MCF 10A (cell line): ENCODE data around the gene EID1. TPM values are rescaled to one million over a fixed set of nuclear protein-coding genes. Genes with fewer than 3 reads are reported as not detected.

Source experiments
- BruUV-seq: library from RNA; stranded (reverse); fragments of 400-500 nt; replicated peaks from 2 replicates; lab custom pipeline; 2021; lab: Mats Ljungman, UMichigan
- CTCF ChIA-PET: fragments of 300-600 bp; sonication (Branson Sonifier 250); formaldehyde crosslinking; extraction: SDS; loops from one replicate; lab custom pipeline; 2021; ENCODE audit warnings: antibody characterized with exemption, inconsistent platforms; lab: Yijun Ruan, JAX
- POLR2A ChIA-PET: fragments of 300-600, 350-650 bp; sonication (Branson Sonifier 250); formaldehyde crosslinking; extraction: SDS; loops from one replicate; lab custom pipeline; 2020; ENCODE audit warnings: antibody characterized with exemption, inconsistent platforms; lab: Yijun Ruan, JAX
- DNase-seq: peaks from one replicate; pipeline ENCODE4 v3.0.0-alpha.2; 2018; ENCODE audit not compliant: unreplicated experiment
- H3K27ac Mint-ChIP-seq: one replicate; pipeline ENCODE4 v1.8.0; 2022; ENCODE audit warnings: mild to moderate bottlenecking, low read depth, mixed read lengths; ENCODE audit not compliant: unreplicated experiment
- H3K27me3 Mint-ChIP-seq: one replicate; pipeline ENCODE4 v1.8.0; 2022; ENCODE audit warnings: mixed read lengths; ENCODE audit not compliant: insufficient read depth, unreplicated experiment
- H3K36me3 Mint-ChIP-seq: one replicate; pipeline ENCODE4 v1.8.0; 2022; ENCODE audit warnings: mild to moderate bottlenecking, moderate library complexity, mixed read lengths; ENCODE audit not compliant: insufficient read depth, unreplicated experiment
- H3K4me1 Mint-ChIP-seq: one replicate; pipeline ENCODE4 v1.8.0; 2022; ENCODE audit warnings: mixed read lengths; ENCODE audit not compliant: insufficient read depth, unreplicated experiment
- H3K4me3 Mint-ChIP-seq: one replicate; pipeline ENCODE4 v1.8.0; 2022; ENCODE audit warnings: mild to moderate bottlenecking, moderate library complexity, mixed read lengths; ENCODE audit not compliant: unreplicated experiment
- H3K9me3 Mint-ChIP-seq: one replicate; pipeline ENCODE4 v1.8.0; 2022; ENCODE audit warnings: mixed read lengths; ENCODE audit not compliant: unreplicated experiment
- CTCF ChIP-seq: fragments of 200-600 bp; IDR thresholded peaks from one replicate; pipeline ENCODE4 v1.8.0; 2022; ENCODE audit warnings: antibody characterized with exemption, mild to moderate bottlenecking; ENCODE audit not compliant: unreplicated experiment
- intact Hi-C: fragments of 100-400 bp; cut with micrococcal nuclease; formaldehyde crosslinking; loops from 2 replicates; pipeline ENCODE4 v1.14.1; 2022
- total RNA-seq: library from RNA; stranded (reverse); gene quantifications from 2 replicates; pipeline ENCODE4 v1.2.3, GENCODE V29; 2022

Gene EID1
- total RNA-seq, 1 experiment from 2014 or later = 91.3 TPM

GRCh38 chr15:48832648-48833047 is 45.3 kb upstream of the EID1 start:
- intact Hi-C loops = no loop called here
- no peak overlapping the region for H3K4me3 Mint-ChIP-seq
- DNase-seq = no peak
- TF ChIP-seq CTCF = no peak
- H3K27me3 Mint-ChIP-seq = no peaks in the 10 kb centered on the region
- H3K9me3 Mint-ChIP-seq = peaks cover 10% of the 10 kb centered on the region
- H3K36me3 Mint-ChIP-seq = no peaks in the 10 kb centered on the region
- BruUV-seq = no TSS peak
- peaks cover 5% of the 10 kb centered on the region for H3K4me1 Mint-ChIP-seq
- no peak overlapping the region for H3K27ac Mint-ChIP-seq
- CTCF ChIA-PET = interaction anchor here (0.6 to 1.3 kb wide), 3 partner anchors 23 to 471 kb away, joined by 3 read pairs; no protein-coding TSS in a partner anchor
- POLR2A ChIA-PET = interaction anchor here (0.7 kb wide), 2 partner anchors 445 to 480 kb away, joined by 3 to 4 read pairs; no protein-coding TSS in a partner anchor

DNA sequence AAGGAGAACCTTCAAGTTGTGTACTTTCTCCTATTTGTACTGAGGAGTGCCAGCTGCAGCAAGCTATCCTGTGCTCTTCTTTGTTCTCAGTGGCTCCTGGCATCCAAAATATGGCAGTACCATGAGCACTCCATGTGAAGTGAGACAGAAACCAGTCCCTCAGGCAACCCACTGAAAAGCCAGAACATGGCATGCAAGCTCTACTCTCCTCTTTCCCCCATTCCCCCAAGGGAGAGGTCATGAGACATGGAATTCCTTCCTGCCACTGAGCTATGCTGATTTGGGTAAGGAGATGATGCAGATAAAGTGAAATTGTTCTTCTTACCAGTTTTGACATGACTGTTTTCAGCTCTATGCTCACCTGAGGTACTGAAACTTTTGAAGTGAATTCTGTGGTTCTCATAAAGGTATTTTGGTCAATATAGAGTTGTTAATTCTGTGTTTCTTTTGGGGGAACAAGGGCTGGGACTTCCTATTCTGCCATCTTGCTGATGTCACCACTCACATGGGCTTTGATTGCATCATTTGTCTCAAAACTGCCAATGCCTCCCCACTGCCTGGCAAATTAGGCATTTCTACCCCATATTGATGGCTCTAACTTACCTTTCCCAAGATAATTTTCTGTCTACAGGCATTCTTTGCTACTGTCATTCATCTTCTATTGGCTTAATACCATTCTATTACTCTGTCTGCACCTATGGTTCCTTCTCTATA is 44.3 kb upstream of the EID1 start:
- BruUV-seq = no TSS peak
- intact Hi-C loops = no loop called here

DNA sequence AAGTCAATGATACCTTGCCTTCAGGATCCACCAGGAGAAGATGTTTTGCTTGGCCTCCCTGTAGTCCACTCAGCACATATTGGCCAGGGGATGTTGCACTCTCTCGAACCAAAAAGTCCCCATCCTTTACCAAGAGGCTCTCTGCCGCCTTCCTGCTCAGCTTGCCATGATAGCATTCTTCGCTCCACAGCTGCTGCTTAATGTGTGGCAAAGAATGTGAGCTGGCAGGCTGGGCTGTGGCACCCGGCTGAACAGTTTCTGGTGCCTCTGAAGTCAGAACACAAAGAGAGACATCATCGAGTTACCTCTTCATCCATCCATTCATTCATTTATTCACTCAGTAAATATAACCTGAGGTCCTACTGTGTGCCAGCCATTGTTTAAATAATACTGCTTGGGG is 43.2 kb upstream of the EID1 start:
- intact Hi-C loops = no loop called here
- no peaks in the 10 kb centered on the region for H3K36me3 Mint-ChIP-seq
- ChIA-PET POLR2A (interaction anchor here (0.5 to 2.4 kb wide), 2 partner anchors 11 to 1299 kb away, joined by 3 to 6 read pairs; no protein-coding TSS in a partner anchor), CTCF (interaction anchor here (0.7 kb wide), 1 partner anchor 25 kb away, joined by 3 read pairs; no protein-coding TSS in a partner anchor)
- BruUV-seq = no TSS peak
- no peak overlapping the region for H3K4me3 Mint-ChIP-seq
- H3K27me3 Mint-ChIP-seq = no peaks in the 10 kb centered on the region
- no peak for DNase-seq
- peaks cover 10% of the 10 kb centered on the region for H3K9me3 Mint-ChIP-seq
- H3K4me1 Mint-ChIP-seq = no peaks in the 10 kb centered on the region
- H3K27ac Mint-ChIP-seq = no peak overlapping the region
- TF ChIP-seq CTCF = no peak

More for the DNA sequence above, 44.3 kb upstream of the EID1 start:
- Mint-ChIP-seq H3K4me1 (peaks cover 5% of the 10 kb centered on the region), H3K36me3 (no peaks in the 10 kb centered on the region), H3K4me3 (no peak overlapping the region), H3K27ac (no peak overlapping the region), H3K9me3 (peaks cover 10% of the 10 kb centered on the region), H3K27me3 (no peaks in the 10 kb centered on the region)
- no peak for DNase-seq
- TF ChIP-seq CTCF = no peak
- CTCF ChIA-PET = interaction anchor here (1.2 kb wide), 1 partner anchor 28 kb away, joined by 5 read pairs; no protein-coding TSS in a partner anchor
- POLR2A ChIA-PET = interaction anchor here (2.4 kb wide), 1 partner anchor 12 kb away, joined by 6 read pairs; no protein-coding TSS in a partner anchor

GRCh38 chr15:48842501-48842900 is 35.4 kb upstream of the EID1 start:
- Mint-ChIP-seq H3K27ac (no peak overlapping the region), H3K4me1 (no peaks in the 10 kb centered on the region), H3K4me3 (no peak overlapping the region), H3K9me3 (no peaks in the 10 kb centered on the region), H3K36me3 (no peaks in the 10 kb centered on the region), H3K27me3 (no peaks in the 10 kb centered on the region)
- TF ChIP-seq CTCF = no peak
- BruUV-seq = no TSS peak
- intact Hi-C loops = no loop called here
- no peak for DNase-seq
- CTCF ChIA-PET = no interaction called here
- POLR2A ChIA-PET = interaction anchor here (0.6 to 1.1 kb wide), 2 partner anchors 14 to 482 kb away, joined by 3 read pairs; no protein-coding TSS in a partner anchor
